ENCODE results near the gene ROGDI. TPM values are rescaled to one million over a fixed set of nuclear protein-coding genes. Genes with fewer than 3 reads are reported as not detected.

ROGDI gene
- total and polyA plus RNA-seq, 9 of the 15 experiments (the other 6 are each of a cell fraction or from before 2014, with no cell fraction given) = 0.97 to 37.3 (median 16.5) TPM

- TF ChIP-seq ARID3B (CRISPR knock-in tag; IDR thresholded peaks at IDR 0.05; ENCODE audit: borderline replicate concordance) (no peak), NUFIP1 (IDR thresholded peaks at IDR 0.05; ENCODE audit: partially characterized antibody) (no peak), ZNF3 (CRISPR knock-in tag; IDR thresholded peaks at IDR 0.05) (no peak), ZNF224 (CRISPR knock-in tag; IDR thresholded peaks at IDR 0.05) (no peak), ZNF699 (CRISPR knock-in tag; IDR thresholded peaks at IDR 0.05; ENCODE audit: insufficient replicate concordance) (no peak), ZNF518B (CRISPR knock-in tag; IDR thresholded peaks at IDR 0.05) (no peak), RFX7 (CRISPR knock-in tag; IDR thresholded peaks at IDR 0.05) (no peak), HMG20A (CRISPR knock-in tag; conservative IDR thresholded peaks at IDR 0.05) (no peak), POLR3A (IDR thresholded peaks at IDR 0.05; ENCODE audit: borderline replicate concordance, extremely low read depth, insufficient read depth, insufficient read length) (no peak), ZNF507 (tag; conservative IDR thresholded peaks at IDR 0.05) (no peak), BRF1 (IDR thresholded peaks at IDR 0.05; ENCODE audit: borderline replicate concordance, extremely low read depth, insufficient read length) (no peak), GMEB1 (CRISPR knock-in tag; IDR thresholded peaks at IDR 0.05) (no peak), ZNF584 (CRISPR knock-in tag; IDR thresholded peaks at IDR 0.05; ENCODE audit: low read depth) (no peak), SRSF3 (IDR thresholded peaks at IDR 0.05; ENCODE audit: insufficient read depth, low read length) (no peak), BMI1 (IDR thresholded peaks at IDR 0.05; ENCODE audit: low read length) (no peak), FOXK2 (conservative IDR thresholded peaks at IDR 0.05 in 1 of 2, IDR thresholded peaks at IDR 0.05 in 1 of 2; ENCODE audit: low read depth in 2 of 2) (no peak), NFE2 (IDR thresholded peaks at IDR 0.05; ENCODE audit: low read depth) (no peak), MTF1 (CRISPR knock-in tag; IDR thresholded peaks at IDR 0.05; ENCODE audit: borderline replicate concordance) (no peak), ZNF140 (CRISPR knock-in tag; IDR thresholded peaks at IDR 0.05) (no peak)
Observed at GRCh38 chr16:4802659-4803287, 340 bp upstream of the ROGDI start (continued).

Measured in K562 (cell line).